Activated T-helper 9 cell treated with anti-CD3 and anti-CD28 coated beads, Interleukin-2, amount 50 U/mL, for 16 hours (primary cell): ENCODE results near the gene MUSTN1.

Experiments used
- DNase-seq: peaks from one replicate; pipeline ENCODE4 v3.0.0-alpha.2; 2020; ENCODE audit warnings: low read depth

The MUSTN1 gene

DNA sequence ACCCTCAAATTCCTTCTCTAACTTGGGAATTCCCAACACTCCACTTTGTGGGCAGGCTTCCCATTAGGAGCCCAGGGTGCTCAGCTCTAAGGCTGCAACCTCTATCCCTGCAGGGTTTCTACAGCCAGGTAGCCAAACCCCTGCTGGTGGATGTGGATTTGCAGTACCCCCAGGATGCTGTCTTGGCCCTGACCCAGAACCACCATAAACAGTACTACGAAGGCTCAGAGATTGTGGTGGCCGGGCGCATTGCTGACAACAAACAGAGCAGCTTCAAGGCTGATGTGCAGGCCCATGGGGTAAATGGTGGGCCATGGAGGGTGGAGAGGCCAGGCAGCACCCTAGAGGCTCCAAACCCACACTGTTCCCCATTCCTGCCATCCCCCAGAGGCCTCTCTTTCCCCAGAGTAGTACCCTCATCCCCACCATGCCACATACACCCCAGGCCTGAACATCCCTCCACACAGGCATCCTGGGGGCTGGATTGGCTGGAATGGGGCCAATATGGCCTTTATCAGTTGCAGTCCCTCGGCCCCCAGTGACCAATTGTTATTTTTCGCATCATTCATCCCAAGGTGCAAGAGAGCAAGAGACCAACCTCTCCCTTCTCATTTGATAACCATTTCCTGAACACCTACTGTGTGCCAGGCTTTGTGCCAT lies 49.8 kb downstream of the MUSTN1 start:
- DNase-seq: no peak

DNA sequence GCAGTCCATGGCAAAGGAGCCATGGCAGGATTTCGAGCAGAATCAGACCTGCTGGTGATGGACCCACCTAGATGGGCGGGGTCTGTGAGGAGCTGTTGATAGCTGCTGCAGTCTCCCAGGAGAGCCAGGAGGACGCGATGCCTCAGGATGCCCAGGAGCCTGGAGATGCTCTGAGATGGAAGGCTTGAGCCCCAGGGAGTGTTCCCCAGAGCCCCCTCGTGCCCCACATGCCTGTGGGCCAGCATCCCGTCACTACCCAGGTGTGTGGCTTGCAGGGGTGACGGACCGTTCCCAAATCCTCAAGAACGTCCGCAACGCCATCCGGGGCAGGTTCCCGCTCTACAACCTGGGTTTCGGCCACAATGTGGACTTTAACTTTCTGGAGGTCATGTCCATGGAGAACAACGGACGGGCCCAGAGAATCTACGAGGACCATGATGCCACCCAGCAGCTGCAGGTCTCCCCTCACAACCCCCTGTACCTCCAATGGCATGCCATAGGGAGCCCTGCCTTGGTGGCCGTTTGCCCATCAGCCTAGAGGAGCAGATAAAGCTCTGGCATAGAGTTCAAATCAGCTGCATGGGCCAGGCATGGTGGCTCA lies 50.7 kb downstream of the MUSTN1 start:
- DNase-seq: no peak

DNA sequence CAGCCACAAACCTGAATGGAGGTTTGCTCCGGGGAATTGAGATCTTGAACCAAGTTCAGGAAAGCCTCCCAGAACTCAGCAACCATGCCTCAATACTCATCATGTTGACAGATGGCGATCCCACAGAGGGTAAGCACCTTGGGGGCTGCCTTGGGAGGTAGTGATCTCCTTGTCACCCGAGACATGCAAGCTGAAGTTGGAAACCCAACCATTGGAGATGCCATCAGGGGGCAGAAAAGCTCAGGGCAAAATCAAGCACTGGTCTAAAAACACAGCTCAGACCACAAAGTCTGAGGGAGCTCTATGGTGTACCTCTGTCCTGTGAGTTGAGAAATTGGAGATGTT lies 51.6 kb downstream of the MUSTN1 start:
- DNase-seq: no peak
